GM13976 (cell line): ENCODE measurements around the gene NPS.

Experiments used
- DNase-seq: peaks from one replicate; pipeline ENCODE4 v3.0.0; 2012; ENCODE audit warnings: low spot score
- CTCF ChIP-seq: IDR thresholded peaks from 2 replicates; pipeline ENCODE4 v1.5.1; 2012; ENCODE audit warnings: borderline replicate concordance, mild to moderate bottlenecking; ENCODE audit not compliant: insufficient read depth; ENCODE audit errors: extremely low read depth, missing control alignments, control extremely low read depth
- in situ Hi-C: fragments of 300-500 bp; cut with MboI; formaldehyde crosslinking; loops from one replicate; pipeline ENCODE4 v1.12.0; 2022; ENCODE audit warnings: low sequenced_read_pairs, mixed read lengths, inconsistent platforms; ENCODE audit not compliant: unreplicated experiment

Gene NPS

GRCh38 chr10:127564644-127565043, 15.5 kb downstream of the NPS start:
- DNase-seq: no peak
- in situ Hi-C loops: no loop called here
- TF ChIP-seq CTCF: no peak

- DNase-seq: no peak
- in situ Hi-C loops: no loop called here
- no peak for TF ChIP-seq CTCF
Measured at GRCh38 chr10:127565583-127565982, 16.5 kb downstream of the NPS start.

DNA sequence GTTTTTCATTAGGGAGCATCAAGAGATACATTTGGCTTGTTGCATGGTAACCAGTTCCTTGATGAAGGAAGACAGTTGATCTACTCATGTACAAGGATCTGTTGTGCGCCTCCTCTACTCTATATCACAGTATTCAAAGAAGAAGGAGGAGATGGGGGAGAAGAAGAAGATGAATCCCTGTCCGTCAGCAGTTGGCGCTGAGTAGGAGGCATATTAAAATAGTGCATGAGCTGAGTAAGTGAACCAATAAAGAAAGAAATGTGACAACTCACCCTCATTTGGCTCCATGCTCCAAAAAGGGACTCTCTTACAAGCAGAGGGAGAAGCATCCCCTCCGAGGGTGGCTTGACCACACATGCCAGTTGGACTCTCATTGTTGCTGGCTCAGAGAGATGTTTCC, 20.1 kb downstream of the NPS start:
- TF ChIP-seq CTCF: no peak
- DNase-seq: no peak
- in situ Hi-C loops: no loop called here

GRCh38 chr10:127570036-127570435, 20.9 kb downstream of the NPS start:
- DNase-seq: no peak
- TF ChIP-seq CTCF: no peak
- in situ Hi-C loops: no loop called here

DNA sequence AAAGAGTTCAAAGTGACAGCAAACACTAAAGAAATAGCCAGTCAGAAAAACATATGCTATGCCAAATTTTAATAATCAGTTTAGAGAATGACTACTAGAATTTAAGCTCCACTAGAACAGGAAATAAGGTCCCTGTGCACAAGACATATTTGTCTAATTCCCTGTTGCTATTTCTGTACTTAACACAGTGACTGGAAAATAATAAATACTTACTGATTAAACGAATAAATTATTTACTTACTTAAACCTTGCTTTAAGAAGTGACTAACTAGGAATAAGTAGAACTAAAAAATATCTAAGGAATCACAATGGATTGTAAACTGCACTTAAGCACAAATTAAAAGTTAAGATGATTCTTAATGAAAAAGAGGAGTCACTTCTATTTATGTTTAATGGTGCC, 22.3 kb downstream of the NPS start:
- no peak for TF ChIP-seq CTCF
- no peak for DNase-seq
- in situ Hi-C loops: no loop called here

DNA sequence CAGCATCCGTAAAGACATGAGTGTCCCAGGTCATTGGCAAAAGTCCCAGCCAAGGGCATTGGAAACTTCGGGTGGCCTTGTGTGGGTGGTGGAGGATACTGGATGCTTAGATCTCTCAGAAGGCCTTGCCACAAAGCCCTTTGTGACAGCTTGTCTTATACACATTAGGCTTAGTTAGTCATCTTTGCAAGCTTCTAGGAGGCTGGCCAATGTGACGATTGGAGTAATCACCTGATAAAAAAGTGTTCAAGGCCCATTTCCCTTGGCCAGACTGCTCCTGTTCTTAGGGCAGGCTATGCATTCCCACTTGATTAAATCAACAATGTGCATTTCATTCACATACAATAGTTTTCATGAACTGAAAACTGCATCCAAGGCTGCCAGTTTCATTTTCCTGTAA, 26.9 kb downstream of the NPS start:
- DNase-seq: no peak
- no peak for TF ChIP-seq CTCF
- in situ Hi-C loops: no loop called here

DNA sequence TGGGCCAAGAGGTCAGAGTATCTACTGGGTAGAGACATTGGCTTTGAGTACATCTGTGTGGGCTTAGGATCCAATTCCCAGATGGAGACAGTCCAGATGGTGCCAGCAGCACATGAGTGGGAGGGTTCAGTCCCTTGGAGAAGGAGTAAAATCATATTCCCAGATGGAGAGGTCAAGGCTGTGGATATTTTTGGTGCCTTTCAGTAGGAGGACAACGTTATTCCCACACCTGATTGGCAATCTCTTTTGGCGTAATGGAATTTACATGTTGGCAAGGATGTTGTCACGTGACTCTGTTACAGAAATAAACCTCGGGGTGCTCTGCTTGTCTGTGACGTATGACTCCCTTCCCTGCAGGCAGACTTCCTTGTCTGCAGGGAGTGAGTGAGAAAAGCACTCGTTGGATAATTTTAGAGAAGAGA, 27.6 kb downstream of the NPS start:
- in situ Hi-C loops: no loop called here
- DNase-seq: no peak
- TF ChIP-seq CTCF: no peak
